H7 (cell line): ENCODE results near the gene CTNNA3. TPM values are rescaled to one million over a fixed set of nuclear protein-coding genes. Genes with fewer than 3 reads are reported as not detected.

ENCODE experiments used
- DNase-seq: peaks from one replicate; pipeline ENCODE4 v3.0.0; 2012
- H3K27me3 ChIP-seq: 2 replicates; pipeline ENCODE4 v1.6.0; 2011; ENCODE audit warnings: mild to moderate bottlenecking, low read length; ENCODE audit not compliant: control insufficient read depth, insufficient read depth
- H3K36me3 ChIP-seq: replicated peaks from 2 replicates; pipeline ENCODE4 v1.5.1; 2011; ENCODE audit warnings: low read length; ENCODE audit not compliant: control insufficient read depth, insufficient read depth
- H3K4me3 ChIP-seq: 2 replicates; pipeline ENCODE4 v1.5.1; 2011; ENCODE audit warnings: low read depth, mild to moderate bottlenecking, control low read depth, low read length, moderate library complexity; ENCODE audit not compliant: insufficient read depth
- total RNA-seq: library from RNA; depleted of rRNA; stranded (reverse); fragments of >200 nt; shearing (Covaris generic); gene quantifications from 2 replicates; pipeline ENCODE4 v1.2.3, GENCODE V29; 2014

Gene CTNNA3
- total RNA-seq, 1 experiment from 2014 or later = 10.6 TPM

DNA sequence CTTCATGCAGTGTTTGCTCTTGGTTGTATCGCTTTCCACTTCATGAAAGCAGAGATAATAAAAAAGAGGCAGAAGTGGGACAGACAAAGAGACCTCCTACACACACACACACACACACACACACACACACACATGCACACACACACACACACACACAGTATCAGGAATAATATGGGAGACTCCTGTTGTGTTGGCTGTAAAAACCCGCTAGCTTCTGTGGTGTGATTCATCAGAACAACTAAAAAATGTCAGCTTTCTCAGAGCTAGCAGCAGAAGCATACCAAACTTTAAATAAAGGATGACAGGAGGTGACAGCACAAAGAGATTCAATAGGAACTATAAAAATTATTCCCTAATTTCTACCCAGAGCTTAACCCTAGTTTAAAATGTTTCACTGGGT lies 918.3 kb downstream of the CTNNA3 start:
- H3K27me3 ChIP-seq = no peaks in the 10 kb centered on the region
- no peak overlapping the region for H3K4me3 ChIP-seq
- no peaks in the 10 kb centered on the region for H3K36me3 ChIP-seq
- no peak for DNase-seq

DNA sequence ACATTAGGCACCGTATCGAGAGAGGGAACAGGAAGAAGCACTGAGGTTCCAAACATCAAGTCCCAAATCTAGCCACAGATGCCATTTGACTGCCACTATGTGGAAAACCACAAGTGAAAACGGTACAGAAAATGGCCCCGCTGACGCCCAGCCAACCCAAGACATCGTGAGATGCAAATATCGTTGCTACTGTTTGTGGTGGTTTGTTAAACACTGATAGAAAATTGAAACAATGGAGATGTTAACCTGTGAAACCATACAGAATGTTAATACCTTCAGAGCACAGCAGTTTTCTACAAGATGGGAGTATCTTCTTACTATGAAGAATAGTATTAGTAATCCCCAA lies 922.5 kb downstream of the CTNNA3 start:
- H3K36me3 ChIP-seq = no peaks in the 10 kb centered on the region
- H3K27me3 ChIP-seq = no peaks in the 10 kb centered on the region
- no peak for DNase-seq
- no peak overlapping the region for H3K4me3 ChIP-seq

GRCh38 chr10:66772548-66773471 lies 923.2 kb downstream of the CTNNA3 start:
- DNase-seq = no peak
- no peaks in the 10 kb centered on the region for H3K36me3 ChIP-seq
- no peaks in the 10 kb centered on the region for H3K27me3 ChIP-seq
- H3K4me3 ChIP-seq = no peak overlapping the region

GRCh38 chr10:66767707-66768106 lies 928.3 kb downstream of the CTNNA3 start:
- DNase-seq = no peak
- Histone ChIP-seq H3K36me3 (no peaks in the 10 kb centered on the region), H3K27me3 (no peaks in the 10 kb centered on the region)

DNA sequence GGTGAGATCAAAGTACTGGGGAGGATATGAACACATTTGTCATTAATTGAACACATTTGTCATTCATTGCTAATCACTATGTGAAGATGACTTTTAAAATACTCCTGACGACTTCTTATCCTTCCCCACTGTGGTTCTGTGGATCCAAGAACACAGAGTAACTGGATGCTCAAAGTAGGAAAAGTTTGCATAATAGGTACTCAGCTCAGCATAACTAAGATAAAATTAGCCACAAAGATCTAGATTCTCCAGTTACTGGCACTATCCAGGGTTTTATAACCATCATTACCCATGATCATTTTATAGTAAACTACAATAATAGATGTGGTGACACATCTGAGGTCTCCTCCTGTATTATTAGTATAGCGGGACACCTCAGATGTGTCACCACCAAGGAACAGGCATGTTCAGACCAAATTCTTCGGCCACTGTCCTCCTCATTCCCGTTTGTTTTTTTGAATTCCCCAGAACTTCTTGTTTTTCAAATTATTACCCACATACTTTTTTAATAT lies 933.7 kb downstream of the CTNNA3 start:
- DNase-seq = no peak
- Histone ChIP-seq H3K4me3 (no peak overlapping the region), H3K27me3 (no peaks in the 10 kb centered on the region), H3K36me3 (no peaks in the 10 kb centered on the region)

More at GRCh38 chr10:66767707-66768106, 928.3 kb downstream of the CTNNA3 start:
- H3K4me3 ChIP-seq = no peak overlapping the region

DNA sequence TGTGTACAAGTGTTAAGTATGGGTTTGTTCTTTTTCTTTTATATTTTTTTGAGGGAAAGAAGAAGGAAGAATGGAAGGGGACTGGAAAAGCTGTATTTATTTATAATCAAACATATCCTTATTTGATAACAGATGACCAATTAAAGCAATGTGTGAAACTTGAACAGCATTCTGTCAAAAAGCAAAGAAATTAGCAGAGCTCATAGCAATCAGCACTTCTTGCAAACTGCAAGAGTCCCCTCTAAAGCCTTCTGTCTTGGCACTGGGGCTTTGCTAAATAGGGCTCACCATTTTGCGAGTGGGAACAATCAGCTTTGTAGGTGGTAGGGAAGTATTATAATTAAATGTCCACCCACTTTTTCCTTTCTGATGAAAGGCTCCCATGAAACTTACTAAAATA lies 935.1 kb downstream of the CTNNA3 start:
- no peak overlapping the region for H3K4me3 ChIP-seq
- H3K27me3 ChIP-seq = no peaks in the 10 kb centered on the region
- DNase-seq = no peak
- no peaks in the 10 kb centered on the region for H3K36me3 ChIP-seq

DNA sequence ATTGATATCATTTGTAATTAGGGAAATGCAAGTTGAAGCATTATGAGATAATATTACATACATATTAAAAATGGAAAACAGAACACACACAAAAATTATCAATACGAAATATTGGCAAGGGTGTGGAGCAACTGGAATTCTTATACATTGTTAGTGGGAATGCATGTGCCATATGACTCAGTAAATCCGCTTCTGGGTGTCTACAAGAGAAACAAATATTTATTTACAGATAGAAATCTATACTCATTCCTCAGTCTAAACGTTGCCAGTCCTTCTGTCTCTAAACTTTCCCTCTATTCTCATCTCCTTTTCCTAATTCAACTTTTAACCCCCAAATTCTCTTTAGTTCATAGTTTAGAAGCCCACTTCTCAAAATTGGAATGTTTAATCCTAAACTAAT lies 940.5 kb downstream of the CTNNA3 start:
- Histone ChIP-seq H3K4me3 (no peak overlapping the region), H3K27me3 (no peaks in the 10 kb centered on the region), H3K36me3 (no peaks in the 10 kb centered on the region)
- DNase-seq = no peak

DNA sequence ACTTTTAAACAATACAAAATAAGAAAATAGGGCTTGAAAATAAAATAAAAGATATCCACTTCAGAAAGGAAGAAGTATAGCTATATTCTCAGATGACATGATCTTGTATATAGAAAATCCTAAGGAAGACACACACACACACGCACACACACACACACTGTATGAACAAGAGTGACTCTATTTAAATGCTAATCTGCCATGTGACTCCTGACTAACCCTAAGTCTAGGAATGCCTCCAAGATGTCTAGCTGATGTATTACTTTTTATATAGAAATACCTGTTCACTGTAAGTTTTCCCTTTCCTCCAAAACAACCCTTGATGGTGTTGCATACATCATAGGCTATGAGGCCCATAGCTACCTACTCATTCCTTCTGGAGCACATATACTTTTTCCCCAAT lies 943.3 kb downstream of the CTNNA3 start:
- no peaks in the 10 kb centered on the region for H3K36me3 ChIP-seq
- no peak overlapping the region for H3K4me3 ChIP-seq
- DNase-seq = no peak
- H3K27me3 ChIP-seq = no peaks in the 10 kb centered on the region

GRCh38 chr10:66748217-66748616 lies 947.8 kb downstream of the CTNNA3 start:
- no peaks in the 10 kb centered on the region for H3K36me3 ChIP-seq

GRCh38 chr10:66747451-66747850 lies 948.5 kb downstream of the CTNNA3 start:
- Histone ChIP-seq H3K27me3 (no peaks in the 10 kb centered on the region), H3K4me3 (no peak overlapping the region), H3K36me3 (no peaks in the 10 kb centered on the region)
- no peak for DNase-seq

More at GRCh38 chr10:66748217-66748616, 947.8 kb downstream of the CTNNA3 start:
- Histone ChIP-seq H3K4me3 (no peak overlapping the region), H3K27me3 (no peaks in the 10 kb centered on the region)
- no peak for DNase-seq

GRCh38 chr10:66746711-66747110 lies 949.3 kb downstream of the CTNNA3 start:
- H3K4me3 ChIP-seq = no peak overlapping the region
- no peak for DNase-seq

DNA sequence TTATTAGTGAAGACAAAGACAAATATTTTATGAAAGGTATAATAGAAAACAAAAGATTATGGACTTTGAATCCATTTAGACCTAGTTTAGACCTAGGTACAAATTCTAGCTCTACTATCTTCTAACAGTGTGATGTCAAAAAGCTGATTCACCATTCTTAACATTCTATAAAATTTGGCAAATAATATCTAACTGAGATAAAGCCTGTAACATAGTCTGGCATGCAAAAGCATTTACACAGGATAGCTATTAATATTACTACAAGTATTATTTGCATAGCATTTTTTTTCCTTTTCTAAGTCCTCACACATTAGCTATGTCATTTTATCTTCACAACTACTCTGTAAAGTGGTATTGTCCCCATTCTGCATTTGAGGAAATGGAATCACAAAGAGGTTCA lies 949.7 kb downstream of the CTNNA3 start:
- Histone ChIP-seq H3K27me3 (no peaks in the 10 kb centered on the region), H3K36me3 (no peaks in the 10 kb centered on the region), H3K4me3 (no peak overlapping the region)
- no peak for DNase-seq

More at GRCh38 chr10:66746711-66747110, 949.3 kb downstream of the CTNNA3 start:
- H3K36me3 ChIP-seq = no peaks in the 10 kb centered on the region
- no peaks in the 10 kb centered on the region for H3K27me3 ChIP-seq

- H3K36me3 ChIP-seq = no peaks in the 10 kb centered on the region
- no peak for DNase-seq
- no peak overlapping the region for H3K4me3 ChIP-seq
- no peaks in the 10 kb centered on the region for H3K27me3 ChIP-seq
These were observed 951.1 kb downstream of the CTNNA3 start for GRCh38 chr10:66744915-66745314.

- H3K27me3 ChIP-seq = no peaks in the 10 kb centered on the region
- H3K4me3 ChIP-seq = no peak overlapping the region
- no peaks in the 10 kb centered on the region for H3K36me3 ChIP-seq
- no peak for DNase-seq
These were observed 958.8 kb downstream of the CTNNA3 start for GRCh38 chr10:66737241-66737640.

GRCh38 chr10:66723608-66724400 lies 972.2 kb downstream of the CTNNA3 start:
- Histone ChIP-seq H3K27me3 (no peaks in the 10 kb centered on the region), H3K4me3 (no peak overlapping the region), H3K36me3 (no peaks in the 10 kb centered on the region)
- no peak for DNase-seq
